Mesothelial cell of epicardium (in vitro differentiated cells): ENCODE data around the gene D2HGDH. TPM values are rescaled to one million over a fixed set of nuclear protein-coding genes. Genes with fewer than 3 reads are reported as not detected.

Source experiments
- DNase-seq, 2 experiments: peaks; one replicate each; pipeline ENCODE4 v3.0.0; 2021; ENCODE audit warnings: low spot score in 2 of 2; ENCODE audit not compliant: unreplicated experiment in 2 of 2
- H3K27ac Mint-ChIP-seq: 2 replicates; pipeline ENCODE4 v1.8.0; 2021; ENCODE audit warnings: mixed read lengths
- H3K27me3 Mint-ChIP-seq: 2 replicates; pipeline ENCODE4 v1.8.0; 2021; ENCODE audit warnings: low read depth, mixed read lengths
- H3K36me3 Mint-ChIP-seq: 2 replicates; pipeline ENCODE4 v1.8.0; 2021; ENCODE audit warnings: mixed read lengths
- H3K4me1 Mint-ChIP-seq: 2 replicates; pipeline ENCODE4 v1.8.0; 2021; ENCODE audit warnings: mixed read lengths
- H3K4me3 Mint-ChIP-seq: 2 replicates; pipeline ENCODE4 v1.8.0; 2021; ENCODE audit warnings: mild to moderate bottlenecking, moderate library complexity, mixed read lengths
- H3K9me3 Mint-ChIP-seq: 2 replicates; pipeline ENCODE4 v1.8.0; 2021; ENCODE audit warnings: mixed read lengths
- total RNA-seq: library from RNA; stranded (reverse); gene quantifications from 3 replicates; pipeline ENCODE4 v1.2.1, GENCODE V29; 2021
- TF ChIP-seq, protein P1 (sequence below): fragments of 200-600 bp; sonication (generic); IDR thresholded peaks from one replicate; pipeline ENCODE4 v1.5.0; 2021; ENCODE audit warnings: antibody characterized with exemption; ENCODE audit not compliant: unreplicated experiment

D2HGDH gene
- total RNA-seq, 1 donor from 2014 or later, result 60.3 TPM

- H3K36me3 Mint-ChIP-seq, result peaks cover 65% of the 10 kb centered on the region
- TF ChIP-seq, protein P1, sequence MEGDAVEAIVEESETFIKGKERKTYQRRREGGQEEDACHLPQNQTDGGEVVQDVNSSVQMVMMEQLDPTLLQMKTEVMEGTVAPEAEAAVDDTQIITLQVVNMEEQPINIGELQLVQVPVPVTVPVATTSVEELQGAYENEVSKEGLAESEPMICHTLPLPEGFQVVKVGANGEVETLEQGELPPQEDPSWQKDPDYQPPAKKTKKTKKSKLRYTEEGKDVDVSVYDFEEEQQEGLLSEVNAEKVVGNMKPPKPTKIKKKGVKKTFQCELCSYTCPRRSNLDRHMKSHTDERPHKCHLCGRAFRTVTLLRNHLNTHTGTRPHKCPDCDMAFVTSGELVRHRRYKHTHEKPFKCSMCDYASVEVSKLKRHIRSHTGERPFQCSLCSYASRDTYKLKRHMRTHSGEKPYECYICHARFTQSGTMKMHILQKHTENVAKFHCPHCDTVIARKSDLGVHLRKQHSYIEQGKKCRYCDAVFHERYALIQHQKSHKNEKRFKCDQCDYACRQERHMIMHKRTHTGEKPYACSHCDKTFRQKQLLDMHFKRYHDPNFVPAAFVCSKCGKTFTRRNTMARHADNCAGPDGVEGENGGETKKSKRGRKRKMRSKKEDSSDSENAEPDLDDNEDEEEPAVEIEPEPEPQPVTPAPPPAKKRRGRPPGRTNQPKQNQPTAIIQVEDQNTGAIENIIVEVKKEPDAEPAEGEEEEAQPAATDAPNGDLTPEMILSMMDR, result no peak
- no peaks in the 10 kb centered on the region for H3K27me3 Mint-ChIP-seq
- peaks cover 26% of the 10 kb centered on the region for H3K9me3 Mint-ChIP-seq
- no peak for DNase-seq
- no peak overlapping the region for H3K4me3 Mint-ChIP-seq
- H3K27ac Mint-ChIP-seq, result no peak overlapping the region
- H3K4me1 Mint-ChIP-seq, result no peaks in the 10 kb centered on the region
Observed at GRCh38 chr2:241721852-241722251, 12.6 kb upstream of the D2HGDH start.

DNA sequence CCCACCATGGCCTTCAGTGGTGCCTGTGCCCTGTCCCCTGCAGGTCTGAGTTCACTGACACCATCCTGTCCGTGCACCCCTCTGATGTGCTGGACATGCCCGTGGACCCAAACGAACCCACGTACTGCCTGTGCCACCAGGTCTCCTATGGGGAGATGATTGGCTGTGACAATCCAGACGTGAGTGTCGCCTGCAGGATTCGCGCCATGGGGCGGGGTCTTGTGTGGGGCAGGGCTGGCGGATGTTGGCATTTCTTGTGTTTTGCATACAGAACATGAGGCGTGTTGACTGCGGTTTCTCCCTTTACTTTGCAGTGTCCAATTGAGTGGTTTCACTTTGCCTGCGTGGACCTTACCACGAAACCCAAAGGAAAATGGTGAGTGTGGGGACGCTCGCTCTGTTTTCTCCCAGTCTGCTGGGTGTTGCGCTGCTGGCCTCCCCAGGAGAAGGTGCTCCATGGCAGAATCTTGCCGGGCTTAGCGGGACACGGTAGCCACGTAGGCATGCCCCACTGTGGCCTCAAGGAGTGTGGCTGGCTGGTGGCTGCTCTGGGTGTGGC, 11.5 kb upstream of the D2HGDH start:
- no peak overlapping the region for H3K27ac Mint-ChIP-seq
- H3K4me1 Mint-ChIP-seq, result no peaks in the 10 kb centered on the region
- H3K36me3 Mint-ChIP-seq, result peaks cover 61% of the 10 kb centered on the region
- DNase-seq, result no peak
- no peaks in the 10 kb centered on the region for H3K27me3 Mint-ChIP-seq
- peaks cover 26% of the 10 kb centered on the region for H3K9me3 Mint-ChIP-seq
- H3K4me3 Mint-ChIP-seq, result no peak overlapping the region
- TF ChIP-seq, protein P1, result no peak

- H3K4me3 Mint-ChIP-seq, result no peak overlapping the region
- H3K9me3 Mint-ChIP-seq, result peaks cover 26% of the 10 kb centered on the region
- DNase-seq, result no peak
- no peak overlapping the region for H3K27ac Mint-ChIP-seq
- no peaks in the 10 kb centered on the region for H3K4me1 Mint-ChIP-seq
- no peaks in the 10 kb centered on the region for H3K27me3 Mint-ChIP-seq
- H3K36me3 Mint-ChIP-seq, result peaks cover 59% of the 10 kb centered on the region
- TF ChIP-seq, protein P1, result no peak
Observed at GRCh38 chr2:241724259-241724974, 10.0 kb upstream of the D2HGDH start.

GRCh38 chr2:241724975-241725870, 9.2 kb upstream of the D2HGDH start:
- Mint-ChIP-seq H3K9me3 (peaks cover 26% of the 10 kb centered on the region), H3K4me1 (no peaks in the 10 kb centered on the region), H3K27ac (no peak overlapping the region), H3K4me3 (no peak overlapping the region), H3K36me3 (peaks cover 54% of the 10 kb centered on the region), H3K27me3 (no peaks in the 10 kb centered on the region)
- no peak for DNase-seq
- TF ChIP-seq, protein P1, result no peak

DNA sequence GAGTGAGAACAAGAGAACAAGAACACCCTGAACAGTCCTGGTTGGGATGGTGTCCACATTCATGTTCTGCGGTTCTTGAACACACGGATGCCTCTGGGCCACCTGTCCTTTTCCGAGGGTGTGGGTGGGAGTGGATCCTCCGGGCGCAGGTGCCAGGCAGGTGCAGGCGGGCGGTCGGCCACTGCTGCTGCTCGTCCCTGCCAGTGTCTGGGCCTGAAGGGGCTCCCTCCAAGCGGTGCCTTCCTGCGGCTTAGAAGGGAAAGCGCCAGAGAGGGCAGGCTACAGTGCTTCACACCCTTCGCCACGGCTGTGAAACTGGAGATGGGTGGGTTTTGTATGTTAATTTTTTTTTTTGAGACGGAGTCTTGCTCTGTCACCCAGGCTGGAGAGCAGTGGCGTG, 8.0 kb upstream of the D2HGDH start:
- DNase-seq, result no peak
- H3K9me3 Mint-ChIP-seq, result peaks cover 22% of the 10 kb centered on the region
- no peak overlapping the region for H3K27ac Mint-ChIP-seq
- TF ChIP-seq, protein P1, result no peak
- peaks cover 3% of the 10 kb centered on the region for H3K4me1 Mint-ChIP-seq
- no peak overlapping the region for H3K4me3 Mint-ChIP-seq
- H3K36me3 Mint-ChIP-seq, result peaks cover 44% of the 10 kb centered on the region
- H3K27me3 Mint-ChIP-seq, result no peaks in the 10 kb centered on the region
